ENCODE measurements around the gene ZNF691.
"Not testable (repeated sequence)": the region's sequence is repeated elsewhere in the genome, so short reads cannot be mapped to it uniquely, and the experiment has no call there.

Gene ZNF691

GRCh38 chr1:42861014-42861399 is 14.6 kb downstream of the ZNF691 start:
- no peak for DNase-seq

DNA sequence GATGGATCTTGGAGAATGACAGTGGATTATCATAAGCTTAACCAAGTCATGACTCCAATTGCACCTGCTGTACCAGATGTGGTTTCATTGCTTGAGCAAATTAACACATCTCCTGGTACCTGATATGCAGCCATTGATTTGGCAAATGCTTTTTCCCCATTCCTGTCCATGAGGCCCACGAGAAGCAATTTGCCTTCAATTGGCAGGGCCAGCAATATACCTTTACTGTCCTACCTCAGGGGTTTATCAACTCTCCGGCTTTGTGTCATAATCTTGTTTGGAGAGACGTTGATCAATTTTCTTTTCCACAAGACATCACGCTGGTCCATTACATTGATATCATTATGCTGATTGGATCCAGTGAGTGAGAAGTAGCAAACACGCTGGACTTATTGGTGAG is 20.1 kb downstream of the ZNF691 start:
- no peak for DNase-seq

DNA sequence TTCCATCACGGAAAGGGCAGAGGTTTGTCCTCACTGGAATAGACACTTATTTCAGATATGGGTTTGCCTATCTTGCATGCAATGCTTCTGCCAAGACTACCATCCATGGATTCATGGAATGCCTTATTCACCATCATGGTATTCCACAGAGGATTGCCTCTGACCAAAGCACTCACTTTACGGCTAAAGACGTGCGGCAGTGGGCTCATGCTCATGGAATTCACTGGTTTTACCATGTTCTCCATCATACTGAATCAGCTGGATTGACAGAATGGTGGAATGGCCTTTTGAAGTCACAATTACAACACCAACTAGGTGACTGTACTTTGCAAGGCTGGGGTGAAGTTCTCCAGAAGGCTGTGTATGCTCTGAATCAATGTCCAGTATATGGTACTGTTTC is 22.1 kb downstream of the ZNF691 start:
- DNase-seq: not testable (repeated sequence)

DNA sequence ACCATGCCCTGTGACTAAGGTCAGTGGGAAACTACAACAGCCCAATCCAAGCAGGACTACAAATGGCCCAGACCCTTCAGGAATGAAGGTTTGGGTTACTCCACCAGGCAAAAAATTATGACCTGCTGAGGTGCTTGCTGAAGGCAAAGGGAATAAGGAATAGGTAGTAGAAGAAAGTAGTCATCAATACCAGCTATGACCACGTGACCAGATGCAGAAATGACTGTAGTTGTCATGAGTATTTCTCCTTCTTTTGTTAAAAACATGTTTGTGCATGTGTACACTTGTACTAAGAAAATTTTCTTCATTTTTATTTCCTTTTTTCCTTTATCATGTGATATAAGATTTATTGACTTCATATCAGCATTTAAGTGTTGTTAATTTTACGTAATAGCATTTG is 22.8 kb downstream of the ZNF691 start:
- DNase-seq: not testable (repeated sequence)

GRCh38 chr1:42869751-42870150 is 23.3 kb downstream of the ZNF691 start:
- DNase-seq: not testable (repeated sequence)

GRCh38 chr1:42873108-42873507 is 26.7 kb downstream of the ZNF691 start:
- DNase-seq: not testable (repeated sequence)

DNA sequence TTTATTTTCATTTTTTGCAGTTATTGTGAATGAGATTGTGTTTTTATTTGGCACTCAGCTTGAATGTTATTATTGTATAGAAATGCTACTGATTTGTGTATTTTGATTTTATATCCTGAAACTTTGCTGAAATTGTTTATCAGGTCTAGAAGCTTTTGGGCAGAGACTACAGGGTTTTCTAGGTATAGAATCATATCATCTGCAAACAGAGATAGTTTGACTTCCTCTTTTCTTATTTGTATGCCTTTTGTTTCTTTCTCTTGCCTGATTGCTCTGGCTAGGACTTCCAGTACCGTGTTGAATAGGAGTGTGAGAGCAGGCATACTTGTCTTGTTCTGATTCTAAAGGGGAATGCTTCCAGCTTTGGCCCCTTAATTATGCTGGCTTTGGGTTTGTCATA is 27.3 kb downstream of the ZNF691 start:
- DNase-seq: no peak

DNA sequence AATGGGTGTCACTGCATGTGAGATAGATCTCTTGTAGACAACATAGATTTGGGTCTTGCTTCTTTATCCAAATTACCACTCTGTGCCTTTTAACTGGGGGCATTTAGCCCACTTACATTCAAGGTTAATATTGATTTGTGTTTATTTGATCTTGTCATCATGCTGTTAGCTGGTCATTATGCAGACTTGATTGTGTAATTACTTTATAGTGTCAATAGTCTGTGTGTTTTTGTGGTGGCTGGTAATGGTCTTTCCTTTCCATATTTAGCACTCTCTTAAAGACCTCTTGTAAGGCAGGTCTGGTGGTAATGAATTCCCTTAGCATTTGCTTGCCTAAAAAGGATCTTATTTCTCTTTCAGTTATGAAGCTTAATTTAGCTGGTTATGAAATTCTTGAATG is 29.6 kb downstream of the ZNF691 start:
- DNase-seq: no peak

DNA sequence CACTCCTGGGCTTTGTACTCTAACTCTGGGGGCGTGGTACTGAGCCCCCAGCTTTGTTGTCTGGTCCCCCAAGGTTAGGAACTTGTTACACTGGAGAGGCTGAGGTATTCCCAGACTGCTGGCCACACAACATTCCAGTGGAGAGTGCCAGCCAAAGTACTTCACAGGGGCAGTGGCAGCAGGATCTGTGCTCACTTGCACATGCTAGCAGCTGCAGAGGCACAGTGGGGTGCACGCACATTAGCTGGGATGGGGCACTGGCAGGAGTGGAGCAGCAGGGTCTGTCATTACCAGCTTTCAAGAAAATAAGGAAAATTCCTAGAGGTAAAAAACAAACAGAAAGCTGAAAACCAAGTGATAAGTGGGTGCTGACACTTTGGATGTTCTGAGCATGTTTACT is 31.0 kb downstream of the ZNF691 start:
- DNase-seq: no peak

GRCh38 chr1:42880384-42880783 is 34.0 kb downstream of the ZNF691 start:
- no peak for DNase-seq

- DNase-seq: no peak
Measured at GRCh38 chr1:42886046-42886739, 39.8 kb downstream of the ZNF691 start.

DNA sequence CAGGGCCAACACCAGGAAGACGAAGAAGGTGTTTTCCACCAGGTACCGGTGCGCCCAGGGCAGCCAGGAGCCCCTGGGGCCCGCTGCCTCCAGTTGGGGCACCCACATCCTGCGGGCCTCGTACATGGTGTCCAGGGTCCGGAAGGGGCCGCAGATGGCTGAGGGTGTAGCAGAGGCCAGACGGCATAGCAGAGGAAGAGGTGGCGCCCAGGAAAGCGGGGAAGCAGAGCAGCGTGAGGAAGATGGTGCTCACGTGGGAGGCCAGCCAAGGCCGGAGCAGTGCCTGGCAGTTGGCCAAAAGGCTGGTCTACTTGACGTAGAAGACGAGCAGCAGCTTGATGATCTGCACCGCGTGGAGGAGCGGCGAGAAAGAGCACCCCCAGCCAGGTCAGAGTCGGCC is 40.4 kb downstream of the ZNF691 start:
- DNase-seq: no peak

DNA sequence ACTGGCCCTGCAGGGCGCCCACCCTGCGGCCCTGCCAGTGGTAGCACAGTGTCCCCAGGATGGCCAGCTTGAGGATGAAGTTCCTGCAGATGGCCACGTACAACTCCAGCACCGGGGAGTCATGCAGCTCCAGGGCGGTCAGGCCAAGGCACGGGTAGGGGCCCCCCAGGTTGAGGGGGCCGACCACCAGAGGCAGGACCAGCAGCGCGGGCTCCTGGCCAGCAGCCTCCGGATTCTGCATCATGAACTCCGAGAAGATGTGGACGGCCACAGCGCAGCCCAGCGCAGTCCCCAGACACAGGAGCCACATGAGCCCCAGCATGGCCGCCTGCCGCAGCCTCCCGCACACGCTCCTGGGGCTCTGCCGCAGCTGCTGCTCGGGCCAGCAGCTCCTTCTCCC is 41.0 kb downstream of the ZNF691 start:
- no peak for DNase-seq

- no peak for DNase-seq
Measured at GRCh38 chr1:42888013-42888633, 41.7 kb downstream of the ZNF691 start.

GRCh38 chr1:42889264-42889663 is 42.9 kb downstream of the ZNF691 start:
- DNase-seq: no peak

DNA sequence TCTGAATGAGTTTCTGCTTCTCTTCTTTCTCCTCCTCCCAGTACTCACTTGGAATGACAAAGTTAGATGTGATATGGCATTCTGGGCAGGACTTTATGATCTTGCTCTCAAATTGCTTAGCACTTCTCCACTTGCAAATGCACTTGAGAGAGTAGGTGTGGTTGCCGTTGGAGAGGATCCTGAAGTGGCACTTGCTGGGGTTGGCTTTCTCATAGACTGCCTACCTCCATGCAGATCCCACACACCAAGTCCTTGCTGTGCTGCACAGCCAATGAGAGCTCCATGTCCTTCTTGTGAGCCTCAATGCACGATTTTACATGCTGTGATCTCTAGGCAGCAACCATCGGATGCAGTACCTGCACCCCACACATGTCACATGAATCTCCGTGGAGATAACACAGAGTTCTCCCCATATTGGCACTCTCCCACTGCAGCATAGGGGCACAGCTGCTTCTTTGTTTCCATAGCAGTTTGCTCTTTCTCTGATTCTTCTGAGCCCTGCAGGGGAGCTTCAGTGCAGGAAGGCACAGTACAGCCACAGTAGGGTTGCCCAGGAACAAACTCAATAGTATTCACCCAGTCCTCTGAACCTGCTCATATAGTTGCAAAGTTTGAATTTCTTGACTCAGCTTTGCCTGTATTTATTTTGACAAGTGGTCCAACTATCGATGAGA is 45.2 kb downstream of the ZNF691 start:
- no peak for DNase-seq

- not testable (repeated sequence) for DNase-seq
Measured at GRCh38 chr1:42899960-42900359, 53.5 kb downstream of the ZNF691 start.
